Activated CD4-positive, alpha-beta memory T cell treated with anti-CD3 and anti-CD28 coated beads for 36 hours (primary cell): ENCODE data around the gene DCST2. TPM values are rescaled to one million over a fixed set of nuclear protein-coding genes. Genes with fewer than 3 reads are reported as not detected.
A peak's percentile ranks its signal among the peaks of the same experiment; 100 is the strongest.
"Not testable (repeated sequence)": the region's sequence is repeated elsewhere in the genome, so short reads cannot be mapped to it uniquely, and the experiment has no call there.

Experiments used
- CTCF ChIA-PET: fragments of 350-600 bp; sonication (Branson Sonifier 250); formaldehyde crosslinking; loops from one replicate; lab custom pipeline; 2021; ENCODE audit warnings: antibody characterized with exemption, inconsistent platforms; lab: Charles Lee
- POLR2A ChIA-PET: fragments of 350-600 bp; sonication (Branson Sonifier 250); formaldehyde crosslinking; loops from one replicate; lab custom pipeline; 2021; ENCODE audit warnings: antibody characterized with exemption; lab: Charles Lee
- DNase-seq: peaks from one replicate; pipeline ENCODE4 v3.0.0-alpha.2; 2020
- H3K27ac Mint-ChIP-seq: one replicate; pipeline ENCODE4 v1.8.0; 2021; ENCODE audit warnings: mixed read lengths
- H3K27me3 Mint-ChIP-seq: one replicate; pipeline ENCODE4 v1.8.0; 2021; ENCODE audit warnings: mixed read lengths
- H3K36me3 Mint-ChIP-seq: one replicate; pipeline ENCODE4 v1.8.0; 2021; ENCODE audit warnings: mixed read lengths
- H3K4me1 Mint-ChIP-seq: one replicate; pipeline ENCODE4 v1.8.0; 2021; ENCODE audit warnings: low read depth, mixed read lengths
- H3K4me3 Mint-ChIP-seq: one replicate; pipeline ENCODE4 v1.8.0; 2021; ENCODE audit warnings: mild to moderate bottlenecking, mixed read lengths
- H3K9me3 Mint-ChIP-seq: one replicate; pipeline ENCODE4 v1.8.0; 2021; ENCODE audit warnings: mixed read lengths
- intact Hi-C: fragments of 100-400 bp; cut with micrococcal nuclease; formaldehyde crosslinking; loops from one replicate; pipeline ENCODE4 v1.15.1; 2023
- total RNA-seq, 2 experiments: library from RNA; stranded (reverse); gene quantifications; one replicate each; pipeline ENCODE4 v1.2.3, GENCODE V29; 2021

The DCST2 gene
- total RNA-seq, 2 experiments from 2014 or later: 1.1 to 1.3 TPM

DNA sequence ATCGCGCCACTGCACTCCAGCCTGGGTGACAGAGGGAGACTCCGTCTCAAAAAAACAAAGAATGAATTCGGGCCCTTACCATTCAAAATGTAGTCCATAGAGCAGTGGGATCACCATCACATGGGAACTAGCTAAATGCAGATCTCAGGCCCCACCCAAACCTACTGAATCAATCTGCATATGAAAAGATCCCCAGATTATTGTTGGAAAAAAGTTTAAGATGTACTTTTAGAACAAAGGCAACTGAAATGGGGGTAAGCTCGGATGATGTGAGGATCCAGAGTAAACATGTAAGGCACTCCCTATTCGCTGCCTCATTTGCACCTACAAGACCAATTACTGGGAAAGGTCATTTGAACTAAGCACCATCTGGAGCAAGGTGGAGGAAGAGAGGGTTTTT, 51.2 kb downstream of the DCST2 start:
- no peaks in the 10 kb centered on the region for H3K9me3 Mint-ChIP-seq
- no peak overlapping the region for H3K4me3 Mint-ChIP-seq
- no peaks in the 10 kb centered on the region for H3K27me3 Mint-ChIP-seq
- H3K27ac Mint-ChIP-seq: no peak overlapping the region
- H3K36me3 Mint-ChIP-seq: peaks cover 24% of the 10 kb centered on the region
- ChIA-PET CTCF (interaction anchor here (1.0 to 4.4 kb wide), 8 partner anchors 8 to 103 kb away, joined by 3 to 82 read pairs (median 8); partner anchors contain the start of gene CKS1B), POLR2A (interaction anchor here (1.0 to 2.7 kb wide), 8 partner anchors 8 to 42 kb away, joined by 3 to 27 read pairs (median 6); partner anchors contain the start of genes CKS1B and LENEP)
- no peak for DNase-seq
- peaks cover 13% of the 10 kb centered on the region for H3K4me1 Mint-ChIP-seq
- intact Hi-C loops: loop anchor here (5.0 kb wide), 1 partner anchor 80 kb away; the partner anchor contains the start of gene EFNA4

- H3K4me1 Mint-ChIP-seq: peaks cover 5% of the 10 kb centered on the region
- no peaks in the 10 kb centered on the region for H3K27me3 Mint-ChIP-seq
- intact Hi-C loops: no loop called here
- POLR2A ChIA-PET: no interaction called here
- no peak overlapping the region for H3K27ac Mint-ChIP-seq
- H3K36me3 Mint-ChIP-seq: peaks cover 23% of the 10 kb centered on the region
- H3K4me3 Mint-ChIP-seq: no peak overlapping the region
- no peak for DNase-seq
- no peaks in the 10 kb centered on the region for H3K9me3 Mint-ChIP-seq
- CTCF ChIA-PET: interaction anchor here (0.6 to 12.9 kb wide), 3 partner anchors 19 to 73 kb away, joined by 4 to 80 read pairs (median 11); no protein-coding TSS in a partner anchor
Measured at GRCh38 chr1:154978360-154978759, 55.2 kb downstream of the DCST2 start.

DNA sequence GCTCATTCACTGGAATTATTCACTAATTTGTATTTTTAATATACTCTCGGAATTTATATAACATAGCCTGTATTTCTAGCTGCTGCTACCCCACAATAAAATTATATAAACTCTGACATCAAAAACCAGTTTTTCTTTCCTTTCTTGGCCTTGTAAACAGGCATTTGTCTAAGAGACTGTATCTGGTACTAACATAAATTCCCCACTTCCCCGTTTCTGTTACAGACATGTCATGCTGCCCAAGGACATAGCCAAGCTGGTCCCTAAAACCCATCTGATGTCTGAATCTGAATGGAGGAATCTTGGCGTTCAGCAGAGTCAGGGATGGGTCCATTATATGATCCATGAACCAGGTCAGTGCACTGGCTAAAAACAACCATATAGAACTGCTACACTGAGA, 55.8 kb downstream of the DCST2 start:
- intact Hi-C loops, H3K27ac Mint-ChIP-seq, H3K4me1 Mint-ChIP-seq, H3K4me3 Mint-ChIP-seq, POLR2A ChIA-PET, DNase-seq, H3K27me3 Mint-ChIP-seq, H3K9me3 Mint-ChIP-seq: not testable (repeated sequence)
- CTCF ChIA-PET: interaction anchor here (0.6 to 12.9 kb wide), 2 partner anchors 20 to 74 kb away, joined by 4 to 80 read pairs; no protein-coding TSS in a partner anchor
- peaks cover 23% of the 10 kb centered on the region for H3K36me3 Mint-ChIP-seq

- H3K27ac Mint-ChIP-seq: no peak overlapping the region
- CTCF ChIA-PET: interaction anchor here (1.0 to 12.9 kb wide), 5 partner anchors 8 to 76 kb away, joined by 5 to 80 read pairs (median 20); partner anchors contain the start of genes ADAM15, FLAD1 and PYGO2
- DNase-seq: peak; percentile 73
- no peaks in the 10 kb centered on the region for H3K27me3 Mint-ChIP-seq
- no peaks in the 10 kb centered on the region for H3K9me3 Mint-ChIP-seq
- H3K4me3 Mint-ChIP-seq: no peak overlapping the region
- intact Hi-C loops: loop anchor here (2.0 kb wide), 1 partner anchor 109 kb away; no protein-coding TSS in a partner anchor
- POLR2A ChIA-PET: interaction anchor here (1.1 to 3.2 kb wide), 7 partner anchors 8 to 32 kb away, joined by 3 to 27 read pairs (median 4); partner anchors contain the start of genes FLAD1, LENEP and PYGO2
- H3K36me3 Mint-ChIP-seq: peaks cover 20% of the 10 kb centered on the region
- H3K4me1 Mint-ChIP-seq: peaks cover 25% of the 10 kb centered on the region
Measured at GRCh38 chr1:154975409-154976059, 58.0 kb downstream of the DCST2 start.

- intact Hi-C loops: loop anchor here (1.0 to 2.0 kb wide), 8 partner anchors 8 to 417 kb away; partner anchors contain the start of genes ADAM15, FLAD1, PYGO2 and UBE2Q1
- no peak overlapping the region for H3K27ac Mint-ChIP-seq
- H3K27me3 Mint-ChIP-seq: no peaks in the 10 kb centered on the region
- CTCF ChIA-PET: interaction anchor here (0.9 to 12.9 kb wide), 9 partner anchors 9 to 98 kb away, joined by 3 to 80 read pairs (median 11); partner anchors contain the start of genes ADAM15, FLAD1 and PYGO2
- peaks cover 20% of the 10 kb centered on the region for H3K36me3 Mint-ChIP-seq
- no peak overlapping the region for H3K4me3 Mint-ChIP-seq
- POLR2A ChIA-PET: interaction anchor here (1.0 to 3.2 kb wide), 12 partner anchors 9 to 415 kb away, joined by 3 to 27 read pairs (median 7); partner anchors contain the start of genes FLAD1, LENEP, PBXIP1 and PMVK
- H3K4me1 Mint-ChIP-seq: peaks cover 25% of the 10 kb centered on the region
- peak; percentile 97 for DNase-seq
- H3K9me3 Mint-ChIP-seq: no peaks in the 10 kb centered on the region
Measured at GRCh38 chr1:154974808-154975408, 58.7 kb downstream of the DCST2 start.

- peak; percentile 98 for DNase-seq
- intact Hi-C loops: loop anchor here (1.0 to 2.0 kb wide), 8 partner anchors 9 to 416 kb away; partner anchors contain the start of genes ADAM15, FLAD1, PYGO2 and UBE2Q1
- CTCF ChIA-PET: interaction anchor here (0.9 to 12.9 kb wide), 12 partner anchors 9 to 111 kb away, joined by 3 to 80 read pairs (median 8); partner anchors contain the start of genes ADAM15, FLAD1, PBXIP1 and PYGO2
- no peak within 1 kb of the TSS for H3K27ac Mint-ChIP-seq
- peaks cover 17% of the 10 kb centered on the region for H3K36me3 Mint-ChIP-seq
- POLR2A ChIA-PET: interaction anchor here (0.9 to 3.2 kb wide), 13 partner anchors 9 to 414 kb away, joined by 3 to 27 read pairs (median 6); partner anchors contain the start of genes FLAD1, LENEP, PBXIP1 and PMVK
- H3K4me1 Mint-ChIP-seq: peaks cover 30% of the 10 kb centered on the region
- H3K27me3 Mint-ChIP-seq: no peaks in the 10 kb centered on the region
- H3K9me3 Mint-ChIP-seq: no peaks in the 10 kb centered on the region
- no peak within 1 kb of the TSS for H3K4me3 Mint-ChIP-seq
Measured at GRCh38 chr1:154974102-154974807, 59.3 kb downstream of the DCST2 start, which contains the start of gene CKS1B. Gene CKS1B (plus strand): TSS chr1:154974681. CDS start chr1:154974746, 65 bp downstream.

DNA sequence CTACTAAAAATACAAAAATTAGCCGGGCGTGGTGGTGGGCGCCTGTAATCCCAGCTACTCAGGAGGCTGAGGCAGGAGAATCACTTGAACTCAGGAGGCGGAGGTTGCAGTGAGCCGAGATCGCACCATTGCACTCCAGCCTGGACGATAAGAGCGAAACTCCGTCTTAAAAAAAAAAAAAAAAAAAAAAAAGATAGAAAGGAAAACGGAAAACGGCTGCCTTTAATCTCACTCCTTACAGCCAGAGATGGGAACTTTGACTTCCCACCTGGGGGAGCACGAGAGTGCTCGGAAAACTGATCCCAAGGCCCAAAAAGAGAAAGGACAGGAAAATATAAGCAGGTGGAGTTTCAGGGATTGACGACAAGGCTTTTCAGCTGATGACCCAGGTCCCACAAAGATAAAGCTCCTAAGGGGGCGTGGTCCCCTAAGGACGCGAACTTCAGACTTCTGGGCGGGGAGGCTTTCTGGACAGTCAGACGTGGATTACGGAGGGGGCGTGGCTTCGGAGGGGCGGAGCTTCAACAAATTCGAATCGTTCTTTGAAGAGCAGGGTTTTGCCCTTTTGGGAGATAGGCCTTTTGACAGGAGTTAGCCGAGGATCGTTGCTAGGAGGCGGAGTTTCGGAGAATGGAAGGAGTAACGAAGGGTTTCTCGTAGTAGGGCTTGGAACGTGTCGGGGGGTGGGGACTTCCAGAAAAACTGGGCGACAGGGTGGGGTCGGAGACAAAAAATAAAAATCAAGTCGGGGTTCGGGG, 60.1 kb downstream of the DCST2 start:
- H3K27me3 Mint-ChIP-seq: no peaks in the 10 kb centered on the region
- no peak overlapping the region for H3K4me3 Mint-ChIP-seq
- peaks cover 13% of the 10 kb centered on the region for H3K36me3 Mint-ChIP-seq
- no peaks in the 10 kb centered on the region for H3K9me3 Mint-ChIP-seq
- POLR2A ChIA-PET: interaction anchor here (0.7 to 3.2 kb wide), 10 partner anchors 8 to 44 kb away, joined by 3 to 27 read pairs (median 9); partner anchors contain the start of genes FLAD1, LENEP, PBXIP1 and PMVK
- DNase-seq: peak; percentile 98
- intact Hi-C loops: loop anchor here (1.0 to 2.0 kb wide), 8 partner anchors 10 to 415 kb away; partner anchors contain the start of genes ADAM15, FLAD1, PYGO2 and UBE2Q1
- H3K27ac Mint-ChIP-seq: peak overlapping the region; percentile 62
- CTCF ChIA-PET: interaction anchor here (1.0 to 12.9 kb wide), 11 partner anchors 9 to 111 kb away, joined by 3 to 80 read pairs (median 8); partner anchors contain the start of genes ADAM15, FLAD1, PBXIP1 and PYGO2
- H3K4me1 Mint-ChIP-seq: peaks cover 34% of the 10 kb centered on the region

DNA sequence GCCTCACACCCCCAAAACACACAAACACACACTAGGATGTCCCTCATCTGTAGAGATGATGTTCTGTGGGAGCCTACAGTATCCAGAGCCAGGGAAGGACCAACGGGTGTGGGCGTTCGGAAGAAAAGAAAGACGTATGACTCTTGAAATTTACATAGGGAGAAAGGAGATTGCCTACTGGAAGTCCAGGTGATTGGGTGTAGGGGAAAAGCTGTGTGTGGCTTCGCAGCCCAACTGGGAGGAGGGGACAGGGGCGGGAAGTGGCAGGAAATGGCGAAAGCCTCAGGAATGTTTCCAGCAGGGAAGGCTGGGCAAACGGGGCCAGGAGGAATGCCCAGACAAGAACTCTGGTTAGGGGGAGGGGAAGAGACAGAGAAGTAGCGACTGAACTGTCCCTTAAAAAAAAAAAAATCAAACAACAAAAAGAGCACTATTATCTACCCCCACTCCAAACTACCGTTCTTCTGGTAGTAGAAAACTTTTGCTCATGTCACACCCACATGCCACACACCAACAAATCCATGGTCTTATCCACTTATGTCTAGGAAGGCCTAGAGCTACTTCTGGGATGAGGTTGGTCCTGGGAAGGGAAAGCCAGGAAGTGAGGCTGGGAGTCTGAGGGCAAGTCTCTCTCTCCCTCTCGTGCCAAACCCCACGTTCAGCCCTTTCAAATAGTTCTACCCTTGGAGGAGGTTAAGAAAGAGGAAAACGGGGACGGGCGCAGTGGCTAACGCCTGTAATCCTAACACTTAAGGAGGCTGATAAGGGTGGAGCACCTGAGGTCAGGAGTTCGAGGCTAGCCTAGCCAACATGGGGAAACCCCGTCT, 60.9 kb downstream of the DCST2 start:
- CTCF ChIA-PET: interaction anchor here (1.1 to 12.9 kb wide), 9 partner anchors 8 to 119 kb away, joined by 3 to 80 read pairs (median 8); partner anchors contain the start of genes ADAM15, FLAD1, PBXIP1 and PYGO2
- Mint-ChIP-seq H3K4me1 (peaks cover 32% of the 10 kb centered on the region), H3K9me3 (no peaks in the 10 kb centered on the region), H3K27ac (peak overlapping the region; percentile 62), H3K36me3 (peaks cover 11% of the 10 kb centered on the region), H3K27me3 (no peaks in the 10 kb centered on the region), H3K4me3 (no peak overlapping the region)
- intact Hi-C loops: no loop called here
- POLR2A ChIA-PET: interaction anchor here (0.7 to 3.2 kb wide), 6 partner anchors 8 to 32 kb away, joined by 3 to 27 read pairs (median 12); partner anchors contain the start of genes FLAD1, PBXIP1 and PYGO2
- no peak for DNase-seq

- Mint-ChIP-seq H3K4me3 (no peak overlapping the region), H3K9me3 (no peaks in the 10 kb centered on the region), H3K4me1 (peaks cover 31% of the 10 kb centered on the region), H3K27me3 (no peaks in the 10 kb centered on the region), H3K27ac (peak overlapping the region; percentile 62), H3K36me3 (peaks cover 7% of the 10 kb centered on the region)
- DNase-seq: no peak
- intact Hi-C loops: no loop called here
- CTCF ChIA-PET: interaction anchor here (0.7 to 12.9 kb wide), 5 partner anchors 11 to 201 kb away, joined by 3 to 80 read pairs (median 3); partner anchors contain the start of genes KRTCAP2 and PYGO2
- POLR2A ChIA-PET: interaction anchor here (3.1 kb wide), 1 partner anchor 11 kb away, joined by 15 read pairs; the partner anchor contains the start of gene PYGO2
Measured at GRCh38 chr1:154972213-154972516, 61.4 kb downstream of the DCST2 start.
